HG03378 (cell line): Measurements from ENCODE around the gene TPPP3.

Experiments used
- ATAC-seq: cut with Tn5 transposase; IDR thresholded peaks from one replicate; pipeline ENCODE4 v1.9.1; 2021; ENCODE audit warnings: mild to moderate bottlenecking, moderate library complexity; ENCODE audit not compliant: unreplicated experiment

Gene TPPP3

GRCh38 chr16:67406111-67406971 lies 13.0 kb upstream of the TPPP3 start:
- ATAC-seq = no peak

GRCh38 chr16:67405336-67405735 lies 12.0 kb upstream of the TPPP3 start:
- no peak for ATAC-seq

DNA sequence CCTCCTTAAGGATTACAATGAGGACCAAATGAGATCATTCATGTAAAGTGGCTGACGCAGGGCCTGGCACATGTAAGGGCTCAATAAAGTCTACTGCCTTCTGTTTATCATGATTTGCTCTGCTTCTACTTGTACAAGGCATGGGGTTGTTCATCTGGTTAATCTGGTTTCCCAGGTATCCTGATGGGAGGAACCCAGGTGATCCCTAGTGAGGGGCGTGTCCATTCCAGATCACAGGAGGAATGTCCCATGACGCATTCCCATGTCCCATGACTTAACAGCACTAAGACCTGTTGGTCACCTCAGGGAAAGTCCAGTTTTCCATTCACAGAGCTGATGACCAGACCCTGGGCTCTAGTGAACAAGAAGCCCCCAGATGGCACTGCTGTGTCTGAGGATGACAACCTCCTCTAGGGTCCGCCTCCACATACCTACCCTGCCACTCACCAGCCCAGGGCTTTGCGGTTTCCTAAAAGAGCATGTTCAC lies 11.5 kb upstream of the TPPP3 start:
- ATAC-seq = no peak

GRCh38 chr16:67403976-67404555 lies 10.8 kb upstream of the TPPP3 start:
- ATAC-seq = no peak

DNA sequence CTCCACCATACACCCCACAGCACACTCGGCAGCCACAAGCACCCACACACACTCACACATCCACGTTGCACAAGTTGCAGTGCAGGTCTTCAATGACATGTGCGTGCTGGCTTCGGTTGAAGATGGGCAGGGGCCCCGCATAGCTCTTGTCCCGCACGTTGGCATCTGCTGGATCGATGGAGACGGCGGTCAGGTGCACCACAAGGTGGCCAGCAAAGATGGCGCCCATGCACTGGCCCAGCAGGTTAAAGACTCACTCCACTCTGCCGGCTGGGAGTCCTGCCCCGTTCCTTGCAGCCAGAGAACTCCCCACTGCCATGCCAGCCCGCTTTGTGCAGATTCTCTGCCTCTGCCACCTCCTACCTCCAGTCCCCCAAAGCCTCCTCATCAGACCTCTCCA lies 7.6 kb upstream of the TPPP3 start:
- ATAC-seq = no peak

DNA sequence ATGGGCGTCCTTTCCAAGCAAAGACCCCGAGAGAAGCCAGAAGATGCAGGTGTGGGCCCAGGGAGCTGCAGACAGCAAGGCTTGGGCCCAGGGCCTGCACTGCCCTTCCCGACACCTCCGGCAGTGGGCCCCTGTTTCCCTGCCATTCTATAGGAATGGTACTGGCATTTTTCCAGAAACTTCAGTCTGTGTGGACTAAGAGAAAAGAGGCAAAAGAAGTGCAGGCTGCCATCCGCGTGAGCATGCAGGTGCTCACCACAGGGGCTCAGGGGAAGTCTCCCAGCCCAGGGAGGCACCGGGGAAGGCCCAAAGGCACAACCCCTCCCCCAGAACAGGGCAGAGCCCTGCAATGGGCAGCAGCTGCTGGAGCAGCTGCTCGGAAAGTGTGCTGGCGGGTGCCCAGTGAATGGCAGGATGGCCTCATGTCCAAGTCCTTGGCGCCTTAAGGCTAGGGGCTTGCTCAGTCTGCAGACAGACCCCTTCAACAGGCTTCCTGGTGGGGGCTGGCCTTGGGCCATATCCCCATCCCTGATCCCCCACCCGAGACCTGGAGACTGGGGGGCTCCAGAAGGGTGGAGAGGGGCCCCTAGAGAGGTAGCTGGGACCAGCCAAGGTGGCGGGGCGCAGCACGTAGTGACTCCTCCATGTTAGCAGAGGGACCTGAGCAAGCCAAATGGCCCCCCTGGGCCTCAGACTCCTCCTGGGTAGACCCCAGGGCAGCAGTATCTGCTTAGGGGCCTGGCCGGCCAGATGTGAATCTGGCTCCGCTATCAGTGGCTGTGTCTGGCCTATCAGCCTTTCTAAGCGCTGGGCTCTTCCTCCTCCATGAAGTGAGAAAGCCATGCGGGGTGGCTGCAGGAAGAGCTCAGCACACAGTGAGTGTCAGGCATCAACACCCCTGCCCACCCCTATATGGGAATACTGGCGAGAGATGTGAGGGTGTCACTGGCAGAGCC lies 6.7 kb upstream of the TPPP3 start:
- no peak for ATAC-seq

DNA sequence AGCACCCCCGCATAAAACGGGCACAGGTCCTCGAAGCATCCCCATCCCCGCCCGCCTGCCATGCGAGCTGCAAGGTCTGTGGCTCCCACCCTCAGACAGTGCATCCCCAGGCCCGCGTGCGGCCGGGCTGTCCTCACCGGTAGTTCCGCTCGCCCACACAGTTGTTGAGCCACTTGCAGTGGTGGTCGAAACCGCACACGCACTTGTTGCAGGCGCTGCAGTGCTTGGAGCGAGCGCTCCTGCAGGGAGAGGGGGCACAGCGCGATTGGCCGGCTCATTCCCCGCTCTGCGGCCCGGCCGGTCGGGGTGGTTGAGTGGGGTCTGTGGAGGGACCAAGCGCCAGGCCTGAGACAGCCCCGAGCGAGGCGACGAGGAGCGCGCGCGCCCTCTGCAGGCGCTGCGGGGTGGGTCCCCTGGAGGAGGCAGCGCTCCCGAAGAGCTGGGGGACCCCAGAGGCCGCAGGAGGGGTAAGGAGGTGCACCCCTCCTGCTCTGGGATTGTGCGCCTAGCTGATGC lies 6.0 kb upstream of the TPPP3 start:
- ATAC-seq = no peak

DNA sequence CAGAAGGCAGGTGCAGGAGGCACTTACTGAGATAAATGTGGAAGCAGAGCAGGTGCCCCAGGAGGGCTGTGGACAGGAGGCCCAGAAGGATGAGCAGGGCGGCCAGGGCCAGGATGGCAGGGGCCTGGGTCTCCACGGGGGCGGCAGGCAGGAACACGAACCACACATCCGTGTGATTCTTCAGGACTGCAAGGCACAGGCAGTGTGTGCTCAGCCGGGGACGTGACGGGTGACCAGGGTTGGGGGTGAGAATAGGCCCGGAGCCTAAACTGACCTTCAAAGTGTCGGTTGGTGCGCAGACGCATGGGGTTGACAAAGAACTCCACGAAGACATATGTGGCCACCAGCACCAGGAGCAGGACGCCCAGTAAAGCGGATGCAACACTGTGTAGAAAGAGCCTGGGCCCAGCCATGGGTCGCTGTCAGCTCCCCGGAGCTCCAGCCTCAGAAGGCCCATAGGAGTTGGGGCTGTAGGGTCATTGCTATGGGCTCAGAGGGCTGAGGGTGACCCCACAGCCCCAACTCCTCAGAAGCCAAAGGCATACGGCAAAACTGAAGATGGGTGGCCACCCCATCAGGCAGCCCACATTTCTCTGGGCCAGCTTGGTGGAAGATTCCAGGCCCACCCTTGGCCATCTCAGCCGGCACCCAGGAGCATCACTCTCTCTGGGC lies 5.4 kb upstream of the TPPP3 start:
- ATAC-seq = no peak

GRCh38 chr16:67397812-67398545 lies 4.7 kb upstream of the TPPP3 start:
- no peak for ATAC-seq

GRCh38 chr16:67397036-67397801 lies 3.9 kb upstream of the TPPP3 start:
- no peak for ATAC-seq

GRCh38 chr16:67396159-67397035 lies 3.1 kb upstream of the TPPP3 start:
- no peak for ATAC-seq

DNA sequence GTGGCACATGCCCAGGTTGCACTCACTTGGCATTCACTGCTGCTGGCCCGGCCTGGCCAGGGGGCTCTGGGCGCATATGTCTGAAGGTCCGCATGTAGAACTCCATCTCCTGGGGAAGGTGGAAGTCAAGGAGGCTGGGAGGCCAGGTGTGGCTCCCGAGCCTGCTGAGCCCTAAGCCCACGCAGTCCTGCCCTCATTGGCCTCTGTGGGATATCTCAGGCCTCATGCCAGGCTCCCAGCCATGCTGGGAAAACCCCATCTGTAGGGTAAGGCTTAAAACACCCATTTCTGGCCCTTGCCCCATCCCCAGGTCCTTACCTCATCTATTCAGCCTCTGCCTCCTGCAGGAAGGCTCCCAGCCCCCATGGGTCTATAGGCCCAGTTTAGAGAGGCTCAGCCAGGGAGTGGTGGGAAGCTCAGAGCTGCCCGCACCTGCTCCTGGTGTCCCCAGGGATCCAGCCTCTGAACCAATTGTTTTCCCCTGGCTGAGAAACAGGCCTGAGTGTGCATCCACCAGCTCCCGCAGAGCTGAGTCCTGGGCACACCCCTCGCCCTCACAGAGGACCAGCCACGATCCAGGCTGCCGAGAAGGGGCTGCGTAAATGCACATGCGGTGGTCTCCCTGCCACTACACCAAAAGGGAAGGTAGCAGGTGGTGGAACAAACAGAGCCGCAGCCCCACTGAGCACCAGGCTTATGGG lies 2.3 kb upstream of the TPPP3 start:
- ATAC-seq = no peak

GRCh38 chr16:67395105-67395457 lies 1.8 kb upstream of the TPPP3 start:
- no peak for ATAC-seq

DNA sequence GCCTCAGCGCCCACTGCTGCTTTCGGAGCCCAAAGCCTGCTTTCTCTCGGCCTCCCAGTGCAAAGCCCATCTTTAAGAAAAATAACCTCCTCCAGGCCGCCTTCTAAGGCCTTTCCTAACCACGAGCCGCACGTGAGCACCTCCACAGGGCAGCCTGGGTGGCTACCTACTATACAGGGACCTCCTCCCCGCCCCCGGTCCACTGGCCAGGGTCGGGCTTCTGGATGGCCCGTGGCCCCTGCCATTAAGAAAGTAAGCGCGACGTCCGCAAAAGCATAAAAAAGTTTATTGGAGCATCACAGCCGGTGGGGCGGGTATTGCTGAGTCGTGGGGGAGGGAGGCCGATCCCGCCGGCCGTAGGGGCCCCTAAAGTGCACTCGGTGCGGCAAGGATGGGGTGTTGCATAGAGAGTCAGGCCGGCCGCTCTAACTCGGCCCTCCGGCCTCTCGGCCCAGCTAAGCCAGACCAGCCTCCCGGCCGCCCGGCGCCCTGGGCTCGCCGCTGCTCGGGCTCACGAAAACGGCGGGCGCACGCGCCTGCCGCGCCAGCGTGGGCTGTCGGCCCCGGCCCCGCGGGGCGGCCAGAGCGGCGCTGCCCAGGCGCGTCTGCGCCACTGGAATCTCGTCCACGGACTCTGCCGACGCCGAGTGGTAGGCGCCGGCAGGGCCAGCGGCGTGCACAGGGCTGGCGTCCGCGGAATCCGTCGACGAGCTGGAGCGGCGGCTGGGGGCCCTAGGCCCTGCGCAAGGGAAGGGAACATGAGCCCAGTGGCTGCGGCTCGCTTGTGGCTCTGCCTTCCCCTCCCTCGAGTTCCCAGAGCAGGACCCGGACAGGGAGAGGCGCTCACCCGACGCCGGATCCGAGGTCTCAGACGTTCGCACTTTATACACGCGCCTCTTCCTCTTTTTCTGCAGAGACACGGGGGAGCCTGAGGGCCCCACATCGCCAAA lies 1.1 kb upstream of the TPPP3 start:
- no peak for ATAC-seq

- no peak for ATAC-seq
Observed at GRCh38 chr16:67393788-67394154, 473 bp upstream of the TPPP3 start.

DNA sequence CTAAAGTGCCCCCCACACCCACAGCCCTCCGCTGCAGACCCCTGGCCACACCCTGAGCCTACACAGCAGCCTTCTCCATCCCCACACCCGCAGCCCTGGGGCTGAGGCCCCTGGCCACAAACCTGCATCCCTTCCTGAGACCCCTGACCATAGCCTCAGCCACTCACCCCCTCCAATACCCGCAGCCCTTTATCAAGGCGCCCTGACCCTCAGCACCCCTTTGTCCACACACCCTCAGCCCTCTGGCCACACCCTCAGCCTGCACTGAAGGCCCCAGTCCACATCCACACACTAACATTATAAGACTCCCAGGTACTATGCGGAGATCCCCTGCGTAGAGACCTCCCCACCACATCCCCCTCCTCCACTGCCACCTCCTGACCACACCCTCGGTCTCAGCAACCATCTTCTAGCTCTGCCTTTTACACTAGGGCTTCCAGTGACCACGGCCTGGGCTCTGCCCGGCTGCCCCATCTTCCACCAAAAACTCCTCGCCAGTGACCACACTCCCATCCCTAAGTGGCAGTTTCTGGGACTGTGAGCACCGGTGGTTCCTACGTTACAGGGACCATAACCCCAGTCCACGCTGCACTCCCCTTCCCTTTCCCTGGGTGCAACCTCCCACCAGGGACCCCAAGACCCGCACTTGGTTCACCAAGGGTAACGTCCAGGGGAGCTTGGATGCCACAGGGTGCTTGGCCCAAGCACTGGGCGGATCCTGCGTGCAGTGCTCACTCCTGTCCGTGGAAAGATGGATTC lies 818 bp downstream of the TPPP3 start:
- no peak for ATAC-seq
